ENCODE measurements around the gene ADTRP. TPM values are rescaled to one million over a fixed set of nuclear protein-coding genes. Genes with fewer than 3 reads are reported as not detected.

The ADTRP gene
- total and polyA plus RNA-seq, 10 donors, result 1.00 to 7.4 (median 2.0) TPM

DNA sequence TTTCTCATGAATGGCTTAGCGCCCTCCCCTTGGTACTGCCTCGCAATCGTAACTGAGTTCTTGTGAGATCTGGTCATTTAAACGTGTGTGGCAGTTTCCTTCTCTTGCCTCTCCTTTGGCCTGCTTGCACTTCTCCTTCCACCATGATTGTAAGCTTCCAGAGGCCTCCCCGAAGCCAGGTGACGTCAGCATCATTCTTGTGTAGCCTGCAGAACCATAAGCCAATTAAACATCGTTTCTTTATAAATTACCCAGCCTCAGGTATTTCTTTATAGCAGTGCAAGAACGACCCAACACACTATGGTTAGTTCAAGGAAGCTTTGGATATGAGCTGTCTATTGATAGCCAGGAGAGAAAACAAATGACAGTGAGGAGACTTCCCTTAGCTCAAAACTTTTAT lies 29.5 kb upstream of the ADTRP start:
- no peaks in the 10 kb centered on the region for H3K27me3 ChIP-seq (replicated peaks in 1 of 7)
- peaks cover 0 to 29% (median 6%) of the 10 kb centered on the region in 6 donors for H3K4me1 ChIP-seq
- intact Hi-C loops (cut with DNase I; ENCODE audit: low total_unique reads), result no loop called here
- H3K27ac ChIP-seq, result no peak overlapping the region
- H3K9me3 ChIP-seq, result no peaks in the 10 kb centered on the region
- DNase-seq, result no peak
- TF ChIP-seq POLR2AphosphoS5 (IDR thresholded peaks at IDR 0.05), result no peak
- TF ChIP-seq POLR2A (IDR thresholded peaks at IDR 0.05), result no peak
- no peak for TF ChIP-seq CTCF (IDR thresholded peaks at IDR 0.05 in 8 of 11, conservative IDR thresholded peaks at IDR 0.05 in 3 of 11)
- no peaks in the 10 kb centered on the region for H3K36me3 ChIP-seq
- WGBS, 5 donors, result 84 to 96% (median 89%) methylated on average over 8 of the region's 8 CpGs
- H3K4me3 ChIP-seq, result no peak overlapping the region

GRCh38 chr6:11806561-11807317 lies 28.1 kb upstream of the ADTRP start:
- Histone ChIP-seq H3K4me1 (peaks cover 0 to 29% (median 6%) of the 10 kb centered on the region in 6 donors), H3K9me3 (no peaks in the 10 kb centered on the region), H3K4me3 (no peak overlapping the region), H3K27me3 (replicated peaks in 1 of 7) (no peaks in the 10 kb centered on the region), H3K36me3 (no peaks in the 10 kb centered on the region), H3K27ac (no peak overlapping the region)
- intact Hi-C loops (cut with DNase I; ENCODE audit: low total_unique reads), result no loop called here
- no peak for TF ChIP-seq POLR2A (IDR thresholded peaks at IDR 0.05)
- no peak for TF ChIP-seq POLR2AphosphoS5 (IDR thresholded peaks at IDR 0.05)
- no peak for TF ChIP-seq CTCF (IDR thresholded peaks at IDR 0.05 in 8 of 11, conservative IDR thresholded peaks at IDR 0.05 in 3 of 11)
- WGBS, 5 donors, result 70 to 90% (median 77%) methylated on average over 14 to 15 of the region's 15 CpGs
- no peak for DNase-seq

GRCh38 chr6:11805259-11806053 lies 26.9 kb upstream of the ADTRP start:
- Histone ChIP-seq H3K27ac (no peak overlapping the region), H3K4me3 (no peak overlapping the region), H3K4me1 (peaks cover 0 to 17% (median 2%) of the 10 kb centered on the region in 6 donors), H3K9me3 (no peaks in the 10 kb centered on the region), H3K27me3 (replicated peaks in 1 of 7) (no peaks in the 10 kb centered on the region), H3K36me3 (no peaks in the 10 kb centered on the region)
- no peak for DNase-seq
- TF ChIP-seq POLR2A (IDR thresholded peaks at IDR 0.05), result no peak
- no peak for TF ChIP-seq CTCF (IDR thresholded peaks at IDR 0.05 in 8 of 11, conservative IDR thresholded peaks at IDR 0.05 in 3 of 11)
- no peak for TF ChIP-seq POLR2AphosphoS5 (IDR thresholded peaks at IDR 0.05)
- 79 to 94% (median 92%) methylated on average over 13 of the region's 13 CpGs for WGBS, 5 donors
- intact Hi-C loops (cut with DNase I; ENCODE audit: low total_unique reads), result no loop called here

DNA sequence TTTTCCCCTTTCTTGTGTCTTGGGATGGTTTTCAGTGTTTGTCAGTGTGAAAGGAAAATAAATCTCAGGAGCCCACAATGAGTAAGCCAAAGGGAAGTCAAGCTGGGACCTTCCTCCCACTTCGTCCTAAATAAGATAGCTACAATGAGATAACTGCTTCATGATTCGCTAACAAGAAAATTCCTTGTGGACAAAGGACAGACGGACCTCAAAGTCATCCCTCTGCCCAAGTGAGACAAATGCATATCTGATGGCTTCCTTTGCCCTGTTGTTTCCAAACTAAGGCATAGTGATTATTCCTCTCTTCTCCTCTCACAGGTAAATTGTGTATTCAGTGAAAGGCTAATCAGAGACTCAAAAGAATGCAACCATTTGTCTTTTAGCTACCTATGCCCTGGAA lies 26.1 kb upstream of the ADTRP start:
- DNase-seq, result no peak
- intact Hi-C loops (cut with DNase I; ENCODE audit: low total_unique reads), result no loop called here

More for the DNA sequence above, 26.1 kb upstream of the ADTRP start:
- H3K4me1 ChIP-seq, result peaks cover 0 to 12% (median 0%) of the 10 kb centered on the region in 6 donors
- H3K27me3 ChIP-seq (replicated peaks in 1 of 7), result no peaks in the 10 kb centered on the region
- H3K9me3 ChIP-seq, result no peaks in the 10 kb centered on the region
- no peaks in the 10 kb centered on the region for H3K36me3 ChIP-seq
- TF ChIP-seq POLR2AphosphoS5 (IDR thresholded peaks at IDR 0.05) (no peak), CTCF (IDR thresholded peaks at IDR 0.05 in 8 of 11, conservative IDR thresholded peaks at IDR 0.05 in 3 of 11) (no peak), POLR2A (IDR thresholded peaks at IDR 0.05) (no peak)
- no peak overlapping the region for H3K27ac ChIP-seq
- WGBS, 5 donors, result 65 to 79% (median 76%) methylated on average over 3 of the region's 3 CpGs
- H3K4me3 ChIP-seq, result no peak overlapping the region
